HG02943 (cell line): ENCODE data around the gene LMO7.
A peak's percentile ranks its signal among the peaks of the same experiment; 100 is the strongest.
"Not testable (repeated sequence)": the region's sequence is repeated elsewhere in the genome, so short reads cannot be mapped to it uniquely, and the experiment has no call there.

Experiments used
- ATAC-seq: cut with Tn5 transposase; IDR thresholded peaks from one replicate; pipeline ENCODE4 v1.9.1; 2021; ENCODE audit warnings: mild to moderate bottlenecking, low read depth, moderate library complexity; ENCODE audit not compliant: unreplicated experiment

Gene LMO7

GRCh38 chr13:75694722-75695121 lies 58.6 kb downstream of the LMO7 start:
- ATAC-seq, result no peak

GRCh38 chr13:75695908-75696307 lies 59.8 kb downstream of the LMO7 start:
- ATAC-seq, result peak; percentile 61

- no peak for ATAC-seq
Measured at GRCh38 chr13:75699062-75699461, 62.9 kb downstream of the LMO7 start.

GRCh38 chr13:75699717-75700116 lies 63.6 kb downstream of the LMO7 start:
- not testable (repeated sequence) for ATAC-seq

GRCh38 chr13:75700552-75700951 lies 64.4 kb downstream of the LMO7 start:
- ATAC-seq, result no peak

GRCh38 chr13:75702476-75702875 lies 66.3 kb downstream of the LMO7 start:
- ATAC-seq, result no peak

- no peak for ATAC-seq
Measured at GRCh38 chr13:75703769-75704168, 67.6 kb downstream of the LMO7 start.

GRCh38 chr13:75704194-75704926 lies 68.2 kb downstream of the LMO7 start:
- ATAC-seq, result no peak

- no peak for ATAC-seq
Measured at GRCh38 chr13:75704927-75705288, 68.8 kb downstream of the LMO7 start.

- ATAC-seq, result no peak
Measured at GRCh38 chr13:75705395-75705794, 69.3 kb downstream of the LMO7 start.

- ATAC-seq, result no peak
Measured at GRCh38 chr13:75705908-75706307, 69.8 kb downstream of the LMO7 start.

- ATAC-seq, result no peak
Measured at GRCh38 chr13:75713852-75714251, 77.7 kb downstream of the LMO7 start.

GRCh38 chr13:75715601-75716523 lies 79.7 kb downstream of the LMO7 start:
- peak; percentile 94 for ATAC-seq

- no peak for ATAC-seq
Measured at GRCh38 chr13:75717525-75717924, 81.4 kb downstream of the LMO7 start.

- ATAC-seq, result no peak
Measured at GRCh38 chr13:75721307-75721706, 85.2 kb downstream of the LMO7 start.

- ATAC-seq, result no peak
Measured at GRCh38 chr13:75723901-75724300, 87.8 kb downstream of the LMO7 start.

GRCh38 chr13:75724752-75725517 lies 88.8 kb downstream of the LMO7 start:
- ATAC-seq, result no peak

GRCh38 chr13:75725736-75726135 lies 89.6 kb downstream of the LMO7 start:
- no peak for ATAC-seq

- ATAC-seq, result no peak
Measured at GRCh38 chr13:75726306-75726705, 90.2 kb downstream of the LMO7 start.

- ATAC-seq, result not testable (repeated sequence)
Measured at GRCh38 chr13:75733113-75733512, 97.0 kb downstream of the LMO7 start.

- ATAC-seq, result no peak
Measured at GRCh38 chr13:75736173-75736572, 100.0 kb downstream of the LMO7 start.
